Measurements from ENCODE around the gene NFE2. TPM values are rescaled to one million over a fixed set of nuclear protein-coding genes. Genes with fewer than 3 reads are reported as not detected.
A peak's percentile ranks its signal among the peaks of the same experiment; 100 is the strongest.

Gene NFE2
- total RNA-seq, 1 donor from 2014 or later = 0.71 TPM

GRCh38 chr12:54296393-54297099 lies 4.3 kb downstream of the NFE2 start:
- H3K4me1 ChIP-seq = peaks cover 8% of the 10 kb centered on the region
- no peaks in the 10 kb centered on the region for H3K9me3 ChIP-seq (replicated peaks)
- H3K27ac ChIP-seq (replicated peaks) = no peak overlapping the region
- peaks cover 40% of the 10 kb centered on the region for H3K27me3 ChIP-seq (ENCODE audit: low read depth)
- no peak for DNase-seq
- TF ChIP-seq, protein P1, sequence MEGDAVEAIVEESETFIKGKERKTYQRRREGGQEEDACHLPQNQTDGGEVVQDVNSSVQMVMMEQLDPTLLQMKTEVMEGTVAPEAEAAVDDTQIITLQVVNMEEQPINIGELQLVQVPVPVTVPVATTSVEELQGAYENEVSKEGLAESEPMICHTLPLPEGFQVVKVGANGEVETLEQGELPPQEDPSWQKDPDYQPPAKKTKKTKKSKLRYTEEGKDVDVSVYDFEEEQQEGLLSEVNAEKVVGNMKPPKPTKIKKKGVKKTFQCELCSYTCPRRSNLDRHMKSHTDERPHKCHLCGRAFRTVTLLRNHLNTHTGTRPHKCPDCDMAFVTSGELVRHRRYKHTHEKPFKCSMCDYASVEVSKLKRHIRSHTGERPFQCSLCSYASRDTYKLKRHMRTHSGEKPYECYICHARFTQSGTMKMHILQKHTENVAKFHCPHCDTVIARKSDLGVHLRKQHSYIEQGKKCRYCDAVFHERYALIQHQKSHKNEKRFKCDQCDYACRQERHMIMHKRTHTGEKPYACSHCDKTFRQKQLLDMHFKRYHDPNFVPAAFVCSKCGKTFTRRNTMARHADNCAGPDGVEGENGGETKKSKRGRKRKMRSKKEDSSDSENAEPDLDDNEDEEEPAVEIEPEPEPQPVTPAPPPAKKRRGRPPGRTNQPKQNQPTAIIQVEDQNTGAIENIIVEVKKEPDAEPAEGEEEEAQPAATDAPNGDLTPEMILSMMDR (IDR thresholded peaks at IDR 0.05; ENCODE audit: borderline replicate concordance) = no peak
- H3K4me3 ChIP-seq = no peak overlapping the region
- H3K36me3 ChIP-seq = no peaks in the 10 kb centered on the region
- intact Hi-C loops (cut with micrococcal nuclease) = no loop called here

DNA sequence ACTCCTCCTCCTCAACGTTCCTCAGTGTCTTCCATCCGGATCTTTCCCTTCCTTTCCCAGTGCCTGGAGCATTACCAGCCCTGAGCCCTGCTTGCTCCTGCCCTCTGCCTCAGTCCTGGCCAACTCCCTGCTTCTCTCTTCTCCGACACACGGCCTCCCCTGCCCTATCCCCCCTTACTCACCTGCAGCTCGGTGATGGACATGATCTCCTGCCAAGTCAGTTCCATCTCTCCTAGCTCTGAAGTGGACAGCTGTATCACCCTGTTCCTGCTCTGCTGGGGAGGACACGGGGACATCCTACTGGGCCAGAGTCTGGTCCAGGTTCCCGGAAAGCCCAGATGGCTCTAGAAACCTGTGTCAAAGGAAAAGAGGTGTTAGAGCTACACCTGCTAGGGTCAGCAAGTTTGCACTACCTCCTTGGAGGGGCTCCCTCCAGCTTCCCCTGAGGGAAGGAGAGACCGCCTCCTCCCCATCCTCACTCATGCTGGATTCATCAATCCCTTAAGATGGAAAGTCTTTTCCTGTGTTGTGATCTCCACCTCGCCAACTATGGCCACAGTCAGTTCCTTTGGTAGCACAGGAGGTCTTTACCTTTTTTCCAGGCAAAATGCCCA lies 5.8 kb downstream of the NFE2 start:
- H3K9me3 ChIP-seq (replicated peaks) = no peaks in the 10 kb centered on the region
- no peak overlapping the region for H3K4me3 ChIP-seq
- TF ChIP-seq, protein P1 (IDR thresholded peaks at IDR 0.05; ENCODE audit: borderline replicate concordance) = no peak
- DNase-seq = no peak
- no peak overlapping the region for H3K27ac ChIP-seq (replicated peaks)
- H3K4me1 ChIP-seq = no peaks in the 10 kb centered on the region
- H3K27me3 ChIP-seq (ENCODE audit: low read depth) = peaks cover 26% of the 10 kb centered on the region
- intact Hi-C loops (cut with micrococcal nuclease) = no loop called here
- no peaks in the 10 kb centered on the region for H3K36me3 ChIP-seq

DNA sequence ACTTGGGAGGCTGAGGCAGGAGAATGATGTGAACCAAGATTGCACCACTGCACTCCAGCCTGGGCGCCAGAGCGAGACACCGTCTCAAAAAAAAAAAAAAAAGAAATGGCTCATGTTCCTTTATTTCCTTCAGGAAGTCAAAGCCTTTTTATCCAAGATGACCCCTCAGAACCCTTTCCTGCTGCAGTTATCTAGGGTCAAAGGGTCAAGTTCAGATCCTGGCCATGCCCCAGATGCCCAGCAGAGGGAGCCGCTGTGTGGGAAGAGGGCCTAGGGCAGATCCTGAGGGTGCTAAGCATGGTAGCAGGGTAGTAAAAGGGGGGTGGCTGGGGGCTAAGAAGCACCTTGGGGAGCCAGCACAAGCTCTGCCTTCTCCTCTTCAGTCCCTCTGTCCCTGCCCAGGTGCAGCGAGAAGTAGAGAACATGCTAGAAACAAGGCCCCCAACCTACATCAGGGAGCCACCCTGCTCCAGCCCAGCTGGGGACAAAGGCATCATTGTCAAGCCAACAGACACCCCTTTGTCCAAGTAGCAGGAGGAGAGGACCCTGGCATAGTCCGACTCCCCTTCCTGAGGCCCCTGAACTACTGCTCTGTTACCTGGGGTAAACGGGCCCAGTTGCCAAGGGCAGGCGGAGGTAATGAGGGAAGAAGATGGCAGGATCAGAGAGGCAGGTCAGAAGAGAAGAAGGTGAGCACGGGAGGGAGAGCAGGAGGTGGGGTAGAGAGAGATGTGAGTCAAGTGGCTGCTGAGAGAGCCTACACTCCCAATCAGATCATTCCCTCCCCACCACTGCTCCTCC lies 6.5 kb downstream of the NFE2 start:
- intact Hi-C loops (cut with micrococcal nuclease) = no loop called here
- Histone ChIP-seq H3K4me3 (no peak overlapping the region), H3K9me3 (replicated peaks) (no peaks in the 10 kb centered on the region), H3K4me1 (no peaks in the 10 kb centered on the region), H3K27me3 (ENCODE audit: low read depth) (peaks cover 18% of the 10 kb centered on the region), H3K27ac (replicated peaks) (no peak overlapping the region), H3K36me3 (peaks cover under 1% of the 10 kb centered on the region)
- TF ChIP-seq, protein P1 (IDR thresholded peaks at IDR 0.05; ENCODE audit: borderline replicate concordance) = peak; percentile 72
- DNase-seq = peak; percentile 53

DNA sequence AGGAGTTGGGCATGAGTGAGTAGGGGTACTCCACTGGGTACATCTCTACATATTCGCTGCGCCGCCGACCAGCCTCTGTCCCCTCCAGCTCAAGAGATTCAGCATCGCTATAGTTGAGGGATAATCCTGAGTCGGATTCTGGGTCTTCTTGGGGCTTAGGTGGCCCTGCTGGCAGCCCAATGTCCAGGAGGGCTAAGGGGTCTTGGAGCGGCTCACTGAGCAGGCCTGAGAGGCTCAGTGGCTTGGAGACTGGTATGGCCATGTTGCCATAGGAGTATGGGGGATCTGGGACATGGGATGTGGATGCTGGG lies 7.9 kb downstream of the NFE2 start:
- intact Hi-C loops (cut with micrococcal nuclease) = no loop called here
- TF ChIP-seq, protein P1 (IDR thresholded peaks at IDR 0.05; ENCODE audit: borderline replicate concordance) = no peak
- DNase-seq = no peak
- no peak overlapping the region for H3K27ac ChIP-seq (replicated peaks)
- peaks cover 15% of the 10 kb centered on the region for H3K36me3 ChIP-seq
- no peaks in the 10 kb centered on the region for H3K4me1 ChIP-seq
- no peaks in the 10 kb centered on the region for H3K9me3 ChIP-seq (replicated peaks)
- peaks cover 4% of the 10 kb centered on the region for H3K27me3 ChIP-seq (ENCODE audit: low read depth)
- H3K4me3 ChIP-seq = no peak overlapping the region

DNA sequence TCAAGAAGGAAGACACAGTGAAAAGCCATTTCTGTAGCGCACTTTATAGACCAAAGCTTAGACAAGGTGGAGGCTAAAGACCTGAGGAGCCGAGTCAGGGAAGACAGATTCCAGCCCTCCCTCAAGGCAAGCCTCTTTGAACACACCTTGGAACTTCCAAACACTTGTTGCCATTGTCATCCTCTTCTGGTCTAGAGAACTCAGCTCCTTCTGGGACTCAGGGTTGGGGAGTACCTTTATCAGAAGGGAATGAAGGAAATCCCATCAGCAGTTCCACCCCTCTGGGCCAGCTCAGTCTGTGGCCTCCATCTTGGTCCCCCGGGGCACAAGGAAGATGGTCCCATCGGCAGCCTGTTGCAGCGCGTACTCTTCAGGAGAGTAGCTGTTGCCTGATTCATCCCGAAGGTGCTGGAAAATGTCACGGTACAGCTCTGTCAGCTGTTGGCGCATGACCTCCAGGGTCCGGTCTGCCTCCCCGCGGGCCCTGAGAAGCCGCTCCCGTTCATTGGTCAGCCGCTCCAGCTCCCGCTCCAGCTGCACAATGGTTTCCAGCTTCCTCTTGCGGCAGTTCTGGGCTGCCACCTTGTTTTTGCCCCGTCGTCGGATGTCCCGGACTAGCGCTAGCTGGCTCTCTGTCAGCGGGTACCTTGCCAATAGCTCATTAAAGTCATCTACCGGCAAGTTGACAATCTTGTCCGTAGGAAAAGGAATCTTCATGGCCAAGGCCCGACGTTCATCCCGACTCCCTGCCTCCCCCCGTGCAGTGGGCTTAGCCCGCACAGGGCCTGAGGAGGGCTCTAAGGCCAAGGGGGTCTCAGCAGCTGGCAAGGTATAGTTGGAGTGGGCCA lies 8.5 kb downstream of the NFE2 start:
- intact Hi-C loops (cut with micrococcal nuclease) = no loop called here
- H3K4me3 ChIP-seq = no peak overlapping the region
- H3K27me3 ChIP-seq (ENCODE audit: low read depth) = no peaks in the 10 kb centered on the region
- no peak overlapping the region for H3K27ac ChIP-seq (replicated peaks)
- TF ChIP-seq, protein P1 (IDR thresholded peaks at IDR 0.05; ENCODE audit: borderline replicate concordance) = no peak
- H3K9me3 ChIP-seq (replicated peaks) = no peaks in the 10 kb centered on the region
- peaks cover 5% of the 10 kb centered on the region for H3K4me1 ChIP-seq
- H3K36me3 ChIP-seq = peaks cover 21% of the 10 kb centered on the region
- DNase-seq = no peak
